Neural progenitor cell (in vitro differentiated cells): ENCODE data around the gene ZNF180. TPM values are rescaled to one million over a fixed set of nuclear protein-coding genes. Genes with fewer than 3 reads are reported as not detected.
"Not testable (repeated sequence)": the region's sequence is repeated elsewhere in the genome, so short reads cannot be mapped to it uniquely, and the experiment has no call there.

Experiments
- DNase-seq: peaks from one replicate; pipeline ENCODE4 v3.0.0-alpha.2; 2016; ENCODE audit warnings: low spot score
- H2AFZ ChIP-seq: fragments of 200-600 bp; sonication (generic); replicated peaks from 2 replicates; pipeline ENCODE4 v1.6.1; 2016; ENCODE audit warnings: antibody characterized with exemption
- H3F3A ChIP-seq: fragments of 200-600 bp; sonication (generic); 2 replicates; pipeline ENCODE4 v1.6.1; 2016; ENCODE audit warnings: antibody characterized with exemption, low read depth
- H3K27ac ChIP-seq: fragments of 200-600 bp; sonication (generic); 2 replicates; pipeline ENCODE4 v1.5.1; 2016; ENCODE audit warnings: mild to moderate bottlenecking
- H3K27me3 ChIP-seq: fragments of 200-600 bp; sonication (generic); 2 replicates; pipeline ENCODE4 v1.6.1; 2016; ENCODE audit warnings: mild to moderate bottlenecking, moderate library complexity
- H3K36me3 ChIP-seq: fragments of 200-600 bp; sonication (generic); 2 replicates; pipeline ENCODE4 v1.5.1; 2016
- H3K4me1 ChIP-seq: fragments of 200-600 bp; sonication (generic); 2 replicates; pipeline ENCODE4 v1.6.1; 2016; ENCODE audit warnings: mixed run types
- H3K4me2 ChIP-seq: fragments of 200-600 bp; sonication (generic); 2 replicates; pipeline ENCODE4 v1.6.1; 2016
- H3K4me3 ChIP-seq: fragments of 200-600 bp; sonication (generic); 2 replicates; pipeline ENCODE4 v1.5.1; 2016
- H3K79me2 ChIP-seq: fragments of 200-600 bp; sonication (generic); 2 replicates; pipeline ENCODE4 v1.6.1; 2016; ENCODE audit warnings: low read depth
- H3K9ac ChIP-seq: fragments of 200-600 bp; sonication (generic); 2 replicates; pipeline ENCODE4 v1.6.1; 2016
- H3K9me3 ChIP-seq: fragments of 200-600 bp; sonication (generic); 2 replicates; pipeline ENCODE4 v1.5.1; 2016; ENCODE audit warnings: low read depth
- H4K20me1 ChIP-seq: fragments of 200-600 bp; sonication (generic); 2 replicates; pipeline ENCODE4 v1.6.1; 2016; ENCODE audit warnings: low read depth
- H3K27ac Mint-ChIP-seq: 3 replicates; pipeline ENCODE4 v1.8.0; 2021; ENCODE audit warnings: mixed read lengths
- H3K27me3 Mint-ChIP-seq: 2 replicates; pipeline ENCODE4 v1.8.0; 2022; ENCODE audit warnings: low read depth, mild to moderate bottlenecking, inconsistent platforms, moderate library complexity, mixed read lengths; ENCODE audit not compliant: insufficient read depth
- H3K36me3 Mint-ChIP-seq: 3 replicates; pipeline ENCODE4 v1.8.0; 2021; ENCODE audit warnings: mixed read lengths
- H3K4me1 Mint-ChIP-seq: 3 replicates; pipeline ENCODE4 v1.8.0; 2021; ENCODE audit warnings: mixed read lengths
- H3K4me3 Mint-ChIP-seq: 3 replicates; pipeline ENCODE4 v1.8.0; 2021; ENCODE audit warnings: mild to moderate bottlenecking, moderate library complexity, mixed read lengths
- H3K9me3 Mint-ChIP-seq: 3 replicates; pipeline ENCODE4 v1.8.0; 2020; ENCODE audit warnings: mixed read lengths
- CTCF ChIP-seq: fragments of 200-600 bp; sonication (generic); IDR thresholded peaks from 2 replicates; pipeline ENCODE4 v1.5.1; 2017; ENCODE audit warnings: antibody characterized with exemption, mild to moderate bottlenecking
- EZH2 ChIP-seq: fragments of 200-600 bp; sonication (generic); IDR thresholded peaks from 2 replicates; pipeline ENCODE4 v1.6.1; 2017; ENCODE audit warnings: antibody characterized with exemption, mild to moderate bottlenecking, moderate library complexity
- EZH2phosphoT487 ChIP-seq: fragments of 200-600 bp; sonication (generic); IDR thresholded peaks from 2 replicates; pipeline ENCODE4 v1.6.1; 2017; ENCODE audit warnings: antibody characterized with exemption
- total RNA-seq: library from RNA; depleted of rRNA; stranded (reverse); fragments of >200 nt; gene quantifications from 2 replicates; pipeline ENCODE4 v1.2.3, GENCODE V29; 2015; ENCODE audit warnings: low replicate concordance

The ZNF180 gene
- total RNA-seq, 1 donor from 2014 or later, result 10.7 TPM

GRCh38 chr19:44498988-44499387 lies 1.3 kb downstream of the ZNF180 start:
- H3K4me3 ChIP-seq, result peak overlapping the region; percentile 86
- peaks cover 58% of the 10 kb centered on the region for H3K79me2 ChIP-seq
- peaks cover 8% of the 10 kb centered on the region for H3K4me1 Mint-ChIP-seq
- H3K27me3 ChIP-seq, result peaks cover 21% of the 10 kb centered on the region
- no peak for DNase-seq
- peaks cover 20% of the 10 kb centered on the region for H3K36me3 ChIP-seq
- H3K4me2 ChIP-seq, result peak overlapping the region; percentile 92
- H3K4me3 Mint-ChIP-seq, result peak overlapping the region; percentile 91
- H3K9ac ChIP-seq, result no peak overlapping the region
- no peak overlapping the region for H3K27ac ChIP-seq
- H3K27me3 Mint-ChIP-seq, result peaks cover 14% of the 10 kb centered on the region
- TF ChIP-seq CTCF, result no peak
- no peak for TF ChIP-seq EZH2
- TF ChIP-seq EZH2phosphoT487, result no peak
- peaks cover 71% of the 10 kb centered on the region for H3K9me3 Mint-ChIP-seq
- H3K9me3 ChIP-seq, result peaks cover 7% of the 10 kb centered on the region
- no peaks in the 10 kb centered on the region for H3K4me1 ChIP-seq
- peaks cover 56% of the 10 kb centered on the region for H3K36me3 Mint-ChIP-seq
- H4K20me1 ChIP-seq, result no peaks in the 10 kb centered on the region
- peaks cover 6% of the 10 kb centered on the region for H3F3A ChIP-seq
- H3K27ac Mint-ChIP-seq, result no peak overlapping the region
- no peak overlapping the region for H2AFZ ChIP-seq

- no peak for DNase-seq
- Histone ChIP-seq H3K4me2 (no peak overlapping the region), H4K20me1 (no peaks in the 10 kb centered on the region), H3K9ac (no peak overlapping the region), H3F3A (peaks cover 6% of the 10 kb centered on the region), H3K36me3 (peaks cover 40% of the 10 kb centered on the region), H3K4me3 (no peak overlapping the region), H3K9me3 (peaks cover 15% of the 10 kb centered on the region), H3K27me3 (peaks cover 4% of the 10 kb centered on the region), H3K79me2 (peaks cover 79% of the 10 kb centered on the region), H2AFZ (no peak overlapping the region), H3K27ac (no peak overlapping the region), H3K4me1 (no peaks in the 10 kb centered on the region)
- TF ChIP-seq CTCF (no peak), EZH2 (no peak), EZH2phosphoT487 (no peak)
- peaks cover 13% of the 10 kb centered on the region for H3K27me3 Mint-ChIP-seq
- no peak overlapping the region for H3K27ac Mint-ChIP-seq
- H3K4me1 Mint-ChIP-seq, result peaks cover 8% of the 10 kb centered on the region
- H3K9me3 Mint-ChIP-seq, result peaks cover 83% of the 10 kb centered on the region
- peaks cover 79% of the 10 kb centered on the region for H3K36me3 Mint-ChIP-seq
- no peak overlapping the region for H3K4me3 Mint-ChIP-seq
These were observed 3.6 kb downstream of the ZNF180 start for GRCh38 chr19:44496711-44497110.

GRCh38 chr19:44476559-44477408 lies 23.5 kb downstream of the ZNF180 start:
- Histone ChIP-seq H3K79me2 (no peaks in the 10 kb centered on the region), H3K27me3 (peaks cover 3% of the 10 kb centered on the region), H3K27ac (no peak overlapping the region), H3F3A (peaks cover 37% of the 10 kb centered on the region), H3K36me3 (peaks cover 67% of the 10 kb centered on the region), H4K20me1 (no peaks in the 10 kb centered on the region), H2AFZ (no peak overlapping the region), H3K9me3 (peaks cover 77% of the 10 kb centered on the region), H3K9ac (no peak overlapping the region), H3K4me2 (no peak overlapping the region), H3K4me3 (peak overlapping the region; percentile 11), H3K4me1 (no peaks in the 10 kb centered on the region)
- Mint-ChIP-seq H3K27me3 (peaks cover 5% of the 10 kb centered on the region), H3K36me3 (peaks cover 88% of the 10 kb centered on the region), H3K27ac (no peak overlapping the region), H3K4me3 (no peak overlapping the region), H3K4me1 (no peaks in the 10 kb centered on the region), H3K9me3 (peaks cover 92% of the 10 kb centered on the region)
- no peak for TF ChIP-seq EZH2phosphoT487
- no peak for TF ChIP-seq CTCF
- TF ChIP-seq EZH2, result no peak
- DNase-seq, result peak; percentile 12

- not testable (repeated sequence) for DNase-seq, H3K4me2 ChIP-seq, H3K4me3 ChIP-seq, H3K27me3 ChIP-seq, H3K9me3 ChIP-seq, H3K4me3 Mint-ChIP-seq, H2AFZ ChIP-seq, H3K36me3 ChIP-seq, H3K4me1 ChIP-seq, H3K27me3 Mint-ChIP-seq, H3K79me2 ChIP-seq, H3K27ac ChIP-seq, H3K27ac Mint-ChIP-seq, H3F3A ChIP-seq, H3K4me1 Mint-ChIP-seq, H3K9ac ChIP-seq, H4K20me1 ChIP-seq
- Mint-ChIP-seq H3K36me3 (peaks cover 10% of the 10 kb centered on the region), H3K9me3 (peaks cover 77% of the 10 kb centered on the region)
These were observed 31.6 kb downstream of the ZNF180 start for GRCh38 chr19:44468730-44469129.

GRCh38 chr19:44462600-44463286 lies 37.6 kb downstream of the ZNF180 start:
- H3K4me2 ChIP-seq, H3K4me1 ChIP-seq, H3K27ac Mint-ChIP-seq, H3K36me3 ChIP-seq, H3K9ac ChIP-seq, H3K4me3 ChIP-seq, H3K36me3 Mint-ChIP-seq, H4K20me1 ChIP-seq, H3K27me3 ChIP-seq, H2AFZ ChIP-seq, H3K27me3 Mint-ChIP-seq, DNase-seq, H3F3A ChIP-seq, H3K79me2 ChIP-seq, H3K4me1 Mint-ChIP-seq, H3K27ac ChIP-seq, H3K9me3 ChIP-seq, H3K4me3 Mint-ChIP-seq: not testable (repeated sequence)
- peaks cover 40% of the 10 kb centered on the region for H3K9me3 Mint-ChIP-seq
